GM19238 (cell line): ENCODE measurements around the gene RIMS4.

Source experiments
- DNase-seq: peaks from one replicate; pipeline ENCODE4 v3.0.0; 2011; ENCODE audit warnings: low spot score; ENCODE audit not compliant: insufficient read length

The RIMS4 gene

GRCh38 chr20:44703183-44703925 is 107.0 kb downstream of the RIMS4 start:
- DNase-seq = no peak

- DNase-seq = no peak
Measured at GRCh38 chr20:44702776-44703175, 107.6 kb downstream of the RIMS4 start.

GRCh38 chr20:44701858-44702256 is 108.5 kb downstream of the RIMS4 start:
- DNase-seq = no peak
